ENCODE measurements around the gene NDST1.

- TF ChIP-seq CTCF (IDR thresholded peaks at IDR 0.05 in 2 of 3, conservative IDR thresholded peaks at IDR 0.05 in 1 of 3; ENCODE audit: control insufficient read depth in 2 of 3, extremely low read depth in 1 of 3, insufficient read depth in 1 of 3, low read depth in 3 of 3, low read length in 3 of 3) (no peak), ZBTB33 (IDR thresholded peaks at IDR 0.05) (no peak)
These were observed 62.4 kb downstream of the NDST1 start for GRCh38 chr5:150570333-150570732.

All from GM12878 (cell line).